Smooth muscle cell of the brain vasculature (primary cell): Measurements from ENCODE around the gene PGGHG.
"Not testable (repeated sequence)": the region's sequence is repeated elsewhere in the genome, so short reads cannot be mapped to it uniquely, and the experiment has no call there.

ENCODE experiments used
- DNase-seq: peaks from one replicate; pipeline ENCODE4 v3.0.0-alpha.2; 2012; ENCODE audit warnings: low read depth, low spot score

PGGHG gene

GRCh38 chr11:297586-298405 is 8.9 kb downstream of the PGGHG start:
- no peak for DNase-seq

DNA sequence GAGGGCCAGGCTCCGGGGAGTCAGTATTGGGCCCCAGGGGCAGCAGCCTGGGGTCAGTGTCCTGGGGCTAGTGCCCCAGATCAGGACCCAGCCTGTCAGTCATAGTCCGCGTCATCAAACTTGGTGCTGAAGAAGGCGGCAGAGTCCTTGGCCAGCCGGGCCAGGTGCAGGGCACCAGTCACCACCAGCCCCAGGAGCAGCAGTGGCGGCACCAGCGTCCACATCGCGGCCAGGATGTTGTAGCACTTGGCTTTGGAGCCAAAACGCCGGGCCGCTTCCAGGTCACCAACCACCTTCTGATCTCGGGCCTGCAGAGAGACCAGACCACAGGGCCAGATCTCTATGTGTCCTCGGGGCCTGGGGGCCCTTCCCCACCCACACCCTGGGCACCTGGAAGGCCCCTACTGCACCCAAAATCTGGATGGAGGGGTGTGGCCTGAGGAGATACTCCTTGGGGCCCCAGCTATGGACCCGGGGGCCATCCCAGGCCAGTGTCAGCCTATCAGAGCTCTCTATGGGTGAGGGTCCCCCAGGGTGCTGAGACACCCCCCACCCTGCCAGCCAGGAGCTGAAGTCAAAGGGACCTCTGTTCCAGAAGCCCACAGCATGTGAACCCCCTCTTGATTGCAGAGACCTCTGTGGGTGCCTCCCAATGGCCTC is 9.6 kb downstream of the PGGHG start:
- DNase-seq, result no peak

DNA sequence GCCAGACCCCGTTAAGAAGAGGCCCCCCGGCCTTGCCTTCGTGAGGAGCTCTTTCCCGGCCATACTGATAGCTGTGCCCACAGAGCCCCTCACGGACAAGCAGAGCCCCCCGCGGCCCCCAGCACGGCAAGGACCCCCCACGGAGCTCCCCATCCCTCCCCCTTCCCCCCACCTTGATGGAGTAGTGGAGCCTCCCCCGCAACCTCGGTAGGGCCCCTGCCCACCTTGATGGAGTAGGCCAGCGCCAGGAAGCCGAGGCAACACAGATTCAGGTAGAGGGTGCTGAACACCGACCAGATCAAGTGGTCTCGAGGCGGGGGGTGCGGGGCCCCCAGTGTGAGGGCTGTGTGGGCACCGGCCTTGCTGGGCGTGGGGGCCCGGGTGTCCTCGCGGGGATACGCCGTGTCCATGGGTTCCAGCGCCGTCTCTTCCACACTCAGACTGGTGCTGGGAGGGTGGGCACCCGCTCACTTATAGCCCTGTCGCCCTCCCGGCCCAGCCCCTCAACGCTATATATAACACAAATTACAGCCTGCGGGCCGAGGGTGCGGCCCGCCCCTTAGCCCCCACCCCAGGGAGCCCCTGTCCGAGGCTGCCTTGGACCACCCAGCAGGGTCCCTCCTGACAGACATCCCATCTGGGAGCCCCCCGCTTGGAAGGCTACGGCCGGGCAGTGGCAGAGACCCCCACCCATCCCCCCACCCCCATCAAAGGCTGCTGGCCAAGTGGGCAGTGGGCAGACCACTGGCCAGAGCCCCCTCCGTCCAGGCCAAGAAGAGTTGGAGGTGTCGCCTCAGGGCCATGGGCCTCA is 10.4 kb downstream of the PGGHG start, which contains the start of gene IFITM5:
Gene IFITM5, minus strand, starts transcription at position 446 of the 811 bp plus-strand sequence. Its CDS starts 36 bp downstream, at position 410.
- DNase-seq, result no peak

DNA sequence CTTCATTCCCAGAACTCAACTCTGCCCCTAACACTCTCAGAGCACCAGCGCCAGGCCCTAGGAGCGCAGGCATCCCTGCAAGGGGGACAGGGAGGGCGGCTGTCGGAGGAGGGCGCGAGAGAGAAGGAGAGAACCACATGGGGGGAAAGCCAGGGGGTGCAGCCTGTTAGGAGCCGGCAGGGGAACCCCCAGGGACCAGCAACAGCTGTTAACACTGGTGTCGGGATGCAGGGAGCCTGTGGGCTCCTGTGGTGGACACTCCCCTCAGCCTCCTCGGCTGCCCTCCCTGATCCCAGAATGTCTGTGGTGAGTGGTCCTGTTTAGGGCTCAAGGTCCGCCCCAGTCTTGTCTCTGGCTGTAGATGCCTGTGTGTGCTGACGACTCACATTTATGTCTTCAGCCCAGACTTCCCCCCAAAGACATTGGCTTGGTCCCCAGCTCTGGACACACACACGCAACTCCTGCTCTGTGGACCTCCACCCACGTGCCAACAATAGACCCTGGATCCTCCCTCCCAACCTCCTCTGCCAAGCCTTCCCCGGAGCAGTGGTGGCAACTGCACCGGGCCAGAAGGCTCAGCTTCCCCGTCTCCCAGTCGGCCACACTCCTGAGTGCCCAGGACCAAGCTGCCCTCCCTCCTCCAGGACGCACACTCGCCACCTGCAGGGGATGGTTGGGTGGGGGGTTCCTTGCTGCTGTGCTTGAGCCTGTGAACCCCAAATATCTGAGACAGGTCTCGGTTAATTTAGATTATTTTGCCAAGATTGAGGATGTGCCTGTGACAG is 11.2 kb downstream of the PGGHG start:
- DNase-seq, result no peak

GRCh38 chr11:303363-303762 is 14.4 kb downstream of the PGGHG start:
- DNase-seq, result no peak

DNA sequence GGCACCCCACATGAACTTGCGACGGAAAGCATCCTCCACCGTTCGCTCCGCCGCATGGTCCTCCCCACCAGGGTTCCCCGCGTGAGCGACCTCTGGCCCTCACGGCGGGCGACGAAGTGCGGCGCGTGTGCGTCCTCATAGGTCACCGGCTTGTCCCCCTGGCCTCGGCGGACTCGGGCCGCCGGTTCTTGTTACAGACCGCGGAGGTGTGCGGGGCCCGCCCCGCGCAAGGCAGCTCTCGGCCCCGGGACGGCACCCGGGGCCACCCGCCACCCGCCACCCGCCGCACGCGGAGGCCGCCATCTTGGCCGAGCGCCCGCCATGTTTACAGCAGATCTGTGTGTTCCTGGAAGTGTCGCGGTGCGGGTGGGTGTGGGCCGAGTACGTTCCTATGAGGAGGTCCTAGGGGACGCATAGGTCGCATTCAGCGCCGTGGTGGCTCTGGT is 15.2 kb downstream of the PGGHG start:
- DNase-seq, result no peak

DNA sequence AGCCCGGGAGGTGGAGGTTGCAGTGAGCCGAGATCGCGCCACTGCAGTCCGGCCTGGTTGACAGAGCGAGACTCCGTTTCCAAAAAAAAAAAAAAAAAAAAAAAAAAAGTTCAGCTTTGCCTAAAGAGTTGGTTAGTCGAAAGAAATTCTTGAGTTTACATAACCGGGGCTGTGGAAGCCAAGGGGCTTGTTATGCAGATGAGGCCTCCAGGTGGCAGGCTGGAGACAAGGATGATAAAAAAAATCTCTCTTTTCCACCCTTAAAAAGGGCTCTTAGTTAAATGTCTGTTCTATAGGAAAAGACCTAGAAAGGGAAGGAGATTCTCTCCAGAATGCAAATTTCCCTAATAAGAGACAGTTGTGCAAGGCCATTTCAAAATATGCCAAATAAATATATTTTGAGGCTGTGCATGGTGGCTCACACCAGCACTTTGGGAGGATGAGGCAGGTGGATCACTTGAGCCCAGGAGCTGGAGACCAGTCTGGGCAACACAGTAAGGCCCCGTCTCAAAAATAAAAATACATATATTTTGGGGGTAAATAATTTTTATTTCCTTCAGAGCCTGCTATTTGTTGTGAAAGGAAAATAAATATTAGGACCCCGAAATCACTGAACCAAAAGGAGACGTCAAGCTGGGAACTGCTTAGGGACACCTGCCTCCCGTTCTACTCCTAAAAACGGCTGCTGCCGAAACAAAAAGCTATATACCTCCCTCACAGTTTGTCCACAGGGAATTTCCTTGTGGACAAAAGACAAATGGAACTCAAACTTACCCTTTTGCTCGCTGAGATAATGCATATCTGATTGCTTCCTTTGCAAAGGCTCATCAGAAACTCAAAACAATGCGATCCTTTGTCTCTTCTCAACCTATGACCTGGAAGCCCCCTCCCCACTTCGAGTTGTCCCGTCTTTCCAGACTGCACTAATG is 16.3 kb downstream of the PGGHG start:
- no peak for DNase-seq

DNA sequence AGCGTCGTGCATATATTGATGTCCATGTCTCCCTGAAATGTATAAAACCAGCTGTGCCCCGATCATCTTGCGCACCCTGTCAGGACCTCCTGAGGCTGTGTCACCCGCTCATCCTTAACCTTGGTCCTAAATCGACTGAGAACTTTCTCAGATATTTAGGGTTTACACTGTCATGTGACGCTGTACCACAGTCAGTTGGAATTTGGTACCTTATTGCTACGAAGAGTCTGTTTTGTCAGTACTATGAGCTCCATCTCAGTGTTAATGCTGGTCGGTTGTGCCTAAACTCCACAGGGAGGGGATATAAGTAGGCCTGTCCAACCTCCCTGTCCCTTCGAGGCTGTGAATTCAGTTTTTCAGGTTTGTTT is 16.9 kb downstream of the PGGHG start:
- DNase-seq, result no peak

DNA sequence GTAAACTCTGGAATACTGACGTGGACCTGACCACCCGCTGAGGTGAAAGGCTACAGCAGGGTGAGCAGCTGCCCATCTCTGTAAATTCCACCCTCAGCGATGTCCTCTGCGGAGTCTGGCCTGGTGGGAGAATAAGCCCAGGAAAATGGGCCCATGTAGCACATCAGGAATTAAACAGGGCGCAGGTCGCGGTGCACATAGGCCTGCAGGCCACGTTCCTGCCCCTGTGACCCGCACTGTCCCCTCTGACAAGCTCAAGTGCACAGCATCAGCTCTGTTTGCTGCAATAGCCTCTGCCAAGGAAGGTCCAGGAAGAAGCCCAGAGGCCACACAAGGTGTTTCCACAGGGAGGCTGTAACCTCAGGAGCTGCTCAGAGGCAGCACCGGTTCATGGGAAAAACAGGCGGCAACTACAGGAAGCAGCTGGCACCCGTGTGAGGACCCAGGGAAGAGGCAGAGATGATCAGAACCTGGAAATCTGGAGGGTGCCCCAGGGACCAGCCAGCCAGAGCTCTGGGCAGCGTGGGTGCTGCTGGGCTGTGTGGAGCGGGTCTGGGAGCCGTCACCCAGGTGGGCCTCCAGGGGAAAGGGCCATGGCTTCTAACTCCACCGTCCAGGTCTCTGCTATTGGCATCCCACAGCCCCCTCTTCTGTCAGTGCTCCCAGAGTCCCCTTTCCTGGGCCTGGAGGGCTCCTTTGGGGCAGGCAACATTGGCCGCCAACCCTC is 17.9 kb downstream of the PGGHG start:
- no peak for DNase-seq

- DNase-seq, result not testable (repeated sequence)
Observed at GRCh38 chr11:307766-308708, 19.1 kb downstream of the PGGHG start, which contains the start of gene IFITM2. Gene IFITM2, plus strand, starts transcription at chr11:307816. Its CDS starts 377 bp downstream, at chr11:308193.

DNA sequence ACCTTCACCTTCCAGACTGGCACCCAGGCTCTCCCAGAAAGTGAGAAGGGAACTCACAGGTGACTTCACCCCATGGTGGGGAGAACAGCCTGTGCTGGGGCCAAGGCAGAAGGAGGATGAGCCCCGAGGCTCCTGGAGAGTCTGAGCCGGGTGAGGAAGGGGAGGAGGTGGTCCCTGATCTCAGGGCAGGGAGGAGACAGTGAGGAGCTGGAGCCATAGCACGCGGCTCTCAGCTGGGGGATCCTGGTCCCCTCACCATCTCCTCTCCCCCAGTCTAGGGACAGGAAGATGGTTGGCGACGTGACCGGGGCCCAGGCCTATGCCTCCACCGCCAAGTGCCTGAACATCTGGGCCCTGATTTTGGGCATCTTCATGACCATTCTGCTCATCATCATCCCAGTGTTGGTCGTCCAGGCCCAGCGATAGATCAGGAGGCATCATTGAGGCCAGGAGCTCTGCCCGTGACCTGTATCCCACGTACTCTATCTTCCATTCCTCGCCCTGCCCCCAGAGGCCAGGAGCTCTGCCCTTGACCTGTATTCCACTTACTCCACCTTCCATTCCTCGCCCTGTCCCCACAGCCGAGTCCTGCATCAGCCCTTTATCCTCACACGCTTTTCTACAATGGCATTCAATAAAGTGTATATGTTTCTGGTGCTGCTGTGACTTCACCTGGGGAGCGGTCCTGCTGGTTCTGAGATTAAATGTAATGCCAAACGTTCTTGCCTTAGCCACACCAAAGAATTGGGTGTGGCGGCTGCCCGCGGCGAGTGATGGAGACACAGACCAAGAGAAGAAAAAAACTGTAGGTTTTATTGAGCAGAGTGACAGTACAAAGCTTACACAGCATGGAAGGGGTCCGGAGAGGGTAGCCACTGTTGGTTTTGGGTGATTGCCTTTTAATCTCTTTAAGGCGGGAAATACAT is 20.1 kb downstream of the PGGHG start:
- DNase-seq, result not testable (repeated sequence)

- not testable (repeated sequence) for DNase-seq
Observed at GRCh38 chr11:309979-310572, 21.1 kb downstream of the PGGHG start.

- not testable (repeated sequence) for DNase-seq
Observed at GRCh38 chr11:311013-311748, 22.3 kb downstream of the PGGHG start.

GRCh38 chr11:312092-312816 is 23.3 kb downstream of the PGGHG start:
- no peak for DNase-seq

GRCh38 chr11:313304-313786 is 24.4 kb downstream of the PGGHG start:
- no peak for DNase-seq
